Gastrocnemius medialis (tissue), 4 donors: ENCODE results near the gene TMEM132C.

Source experiments
- CTCF ChIP-seq, 5 experiments: fragments of 450-650 bp in 3 of 5; fragments of 200-600 bp in 2 of 5; sonication (generic) in 2 of 5; IDR thresholded peaks in 4 of 5; conservative IDR thresholded peaks in 1 of 5; 1 replicate in 4 of 5; 2 replicates in 1 of 5; pipeline ENCODE4 v1.5.1; 2016 to 2019; ENCODE audit warnings: antibody characterized with exemption in 5 of 5, mild to moderate bottlenecking in 3 of 5, moderate library complexity in 3 of 5
- POLR2A ChIP-seq, 2 donors: fragments of 450-650 bp; IDR thresholded peaks; one replicate each; pipeline ENCODE4 v1.6.1; 2017; ENCODE audit warnings: antibody characterized with exemption in 2 of 2, mild to moderate bottlenecking in 2 of 2, moderate library complexity in 2 of 2

GRCh38 chr12:128367961-128368360 lies 101.0 kb downstream of the TMEM132C start:
- no peak for TF ChIP-seq CTCF (IDR thresholded peaks at IDR 0.05 in 4 of 5, conservative IDR thresholded peaks at IDR 0.05 in 1 of 5)
- TF ChIP-seq POLR2A (IDR thresholded peaks at IDR 0.05) = no peak
